Activated CD4-positive, alpha-beta T cell treated with anti-CD3 and anti-CD28 coated beads for 36 hours (primary cell): ENCODE results near the gene PLA1A. TPM values are rescaled to one million over a fixed set of nuclear protein-coding genes. Genes with fewer than 3 reads are reported as not detected.
A peak's percentile ranks its signal among the peaks of the same experiment; 100 is the strongest.
"Not testable (repeated sequence)": the region's sequence is repeated elsewhere in the genome, so short reads cannot be mapped to it uniquely, and the experiment has no call there.

Experiments
- ATAC-seq: fragments of 200-7000 bp; cut with Tn5 transposase; one replicate; pipeline ENCODE4 v1.10.0; 2021; ENCODE audit warnings: mild to moderate bottlenecking, moderate library complexity
- CTCF ChIA-PET: fragments of 350-600 bp; sonication (Branson Sonifier 250); formaldehyde crosslinking; loops from one replicate; lab custom pipeline; 2021; ENCODE audit warnings: antibody characterized with exemption; lab: Charles Lee
- POLR2A ChIA-PET: fragments of 350-600 bp; sonication (Branson Sonifier 250); formaldehyde crosslinking; loops from one replicate; lab custom pipeline; 2021; ENCODE audit warnings: antibody characterized with exemption, inconsistent platforms; lab: Charles Lee
- DNase-seq: peaks from one replicate; pipeline ENCODE4 v3.0.0-alpha.2; 2020
- H3K27ac Mint-ChIP-seq: one replicate; pipeline ENCODE4 v1.8.0; 2021; ENCODE audit warnings: mixed read lengths
- H3K27me3 Mint-ChIP-seq: one replicate; pipeline ENCODE4 v1.8.0; 2021; ENCODE audit warnings: mixed read lengths
- H3K36me3 Mint-ChIP-seq: one replicate; pipeline ENCODE4 v1.8.0; 2021; ENCODE audit warnings: low read depth, mixed read lengths
- H3K4me1 Mint-ChIP-seq: one replicate; pipeline ENCODE4 v1.8.0; 2021; ENCODE audit warnings: mixed read lengths
- H3K4me3 Mint-ChIP-seq: one replicate; pipeline ENCODE4 v1.8.0; 2021; ENCODE audit warnings: mild to moderate bottlenecking, moderate library complexity, mixed read lengths
- H3K9me3 Mint-ChIP-seq: one replicate; pipeline ENCODE4 v1.8.0; 2021; ENCODE audit warnings: low read depth, mixed read lengths
- intact Hi-C, 2 experiments: fragments of 100-400 bp; cut with DNase I in 1 of 2; cut with micrococcal nuclease in 1 of 2; formaldehyde crosslinking; loops; one replicate each; pipeline versions ENCODE4 v1.14.2 to v1.15.1; 2022 to 2024; cut with DNase I, micrococcal nuclease
- total RNA-seq, 2 experiments: library from RNA; stranded (reverse); gene quantifications; one replicate each; pipeline ENCODE4 v1.2.3, GENCODE V29; 2021

PLA1A gene
- total RNA-seq, 2 experiments from 2014 or later, result not detected

DNA sequence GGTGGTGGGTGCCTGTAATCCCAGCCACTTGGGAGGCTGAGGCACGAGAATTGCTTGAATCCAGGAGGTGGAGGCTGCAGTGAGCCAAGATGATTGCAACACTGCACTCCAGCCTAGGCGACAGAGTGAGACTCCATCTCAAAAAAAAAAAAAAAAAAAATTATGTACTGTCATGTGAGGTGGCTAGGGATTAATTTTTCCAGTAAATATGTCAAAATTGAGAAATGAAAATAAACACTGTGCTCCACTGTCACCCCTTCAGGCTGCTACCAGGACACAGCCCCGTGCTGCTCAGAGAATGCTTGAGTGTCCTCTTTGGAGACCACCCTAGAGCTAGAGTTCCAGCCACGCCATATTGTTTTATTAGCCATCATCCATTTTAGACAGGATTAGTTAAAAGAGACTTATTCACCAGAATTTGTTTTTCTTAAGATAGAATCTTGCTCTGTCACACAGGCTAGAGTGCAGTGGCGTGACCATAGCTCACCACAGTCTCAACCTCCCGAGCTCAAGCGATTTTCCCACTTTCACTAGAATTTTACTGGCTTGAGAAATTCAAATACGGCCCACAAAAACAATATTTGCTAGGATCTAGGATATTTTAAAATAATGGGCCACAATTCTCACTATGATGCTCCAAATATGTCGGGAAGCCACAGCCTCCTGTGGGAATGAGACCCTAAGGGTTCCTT lies 38.9 kb upstream of the PLA1A start:
- intact Hi-C loops, result loop anchor here in 1 of 2 experiments (1.0 to 5.0 kb wide), 3 partner anchors 95 to 676 kb away; partner anchors contain the start of gene TMEM39A
- ChIA-PET POLR2A (no interaction called here), CTCF (interaction anchor here (1.1 to 1.3 kb wide), 2 partner anchors 13 to 135 kb away, joined by 3 to 4 read pairs; no protein-coding TSS in a partner anchor)
- Mint-ChIP-seq H3K27me3 (no peaks in the 10 kb centered on the region), H3K36me3 (no peaks in the 10 kb centered on the region), H3K9me3 (no peaks in the 10 kb centered on the region), H3K4me3 (no peak overlapping the region), H3K27ac (no peak overlapping the region), H3K4me1 (peaks cover 13% of the 10 kb centered on the region)
- no peak for ATAC-seq
- DNase-seq, result no peak

- intact Hi-C loops, result loop anchor here in 1 of 2 experiments (1.0 to 5.0 kb wide), 3 partner anchors 96 to 677 kb away; partner anchors contain the start of gene TMEM39A
- no peaks in the 10 kb centered on the region for H3K9me3 Mint-ChIP-seq
- no peaks in the 10 kb centered on the region for H3K36me3 Mint-ChIP-seq
- H3K27ac Mint-ChIP-seq, result peak within 1 kb of the TSS; percentile 15
- DNase-seq, result peak; percentile 81
- no peaks in the 10 kb centered on the region for H3K27me3 Mint-ChIP-seq
- ChIA-PET POLR2A (no interaction called here), CTCF (interaction anchor here (0.5 to 1.3 kb wide), 4 partner anchors 10 to 120 kb away, joined by 3 to 4 read pairs (median 4); no protein-coding TSS in a partner anchor)
- no peak within 1 kb of the TSS for H3K4me3 Mint-ChIP-seq
- H3K4me1 Mint-ChIP-seq, result peaks cover 13% of the 10 kb centered on the region
- ATAC-seq, result peak; percentile 88
Measured at GRCh38 chr3:119559441-119559963, 38.2 kb upstream of the PLA1A start, which contains the start of gene CD80. TSS of gene CD80 (minus strand) at chr3:119559614. CDS start at chr3:119557728, 1,886 bp downstream.

- no peak overlapping the region for H3K4me3 Mint-ChIP-seq
- POLR2A ChIA-PET, result no interaction called here
- intact Hi-C loops, result loop anchor here in 1 of 2 experiments (5.0 kb wide), 1 partner anchor 117 kb away; the partner anchor contains the start of gene COX17
Measured at GRCh38 chr3:119560160-119560559, 37.5 kb upstream of the PLA1A start.

DNA sequence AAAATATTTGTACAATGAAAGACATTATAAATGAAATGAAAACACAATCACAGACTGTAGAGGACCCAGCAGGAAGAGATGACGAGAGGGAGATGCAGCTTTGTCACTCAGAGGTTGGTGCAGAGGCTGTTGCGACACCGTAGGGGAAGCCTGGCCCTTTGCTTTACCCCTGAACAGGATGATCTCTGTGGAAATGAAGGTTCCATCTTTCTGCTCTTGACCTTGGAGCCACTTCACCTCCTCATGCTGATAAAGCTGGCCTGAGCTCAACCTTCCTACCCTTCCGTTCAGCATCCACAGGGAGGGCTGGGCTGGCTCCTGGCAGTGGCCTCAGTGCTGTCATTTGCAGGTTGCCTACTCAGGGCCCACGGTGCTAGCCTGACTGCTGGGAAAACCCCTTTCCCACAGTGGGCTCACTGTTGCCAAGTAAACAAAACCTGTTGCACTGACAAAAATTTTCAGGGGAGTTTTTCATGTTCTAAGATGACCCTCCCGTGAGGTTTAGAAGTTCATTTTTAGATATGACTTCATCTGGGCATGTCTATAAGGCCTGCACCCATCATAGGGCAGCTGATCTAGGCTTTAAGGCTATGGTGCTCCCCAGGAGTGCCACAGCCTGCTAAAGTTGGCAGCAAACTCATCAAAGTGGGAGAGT lies 35.3 kb upstream of the PLA1A start:
- no peaks in the 10 kb centered on the region for H3K36me3 Mint-ChIP-seq
- H3K4me1 Mint-ChIP-seq, result peaks cover 13% of the 10 kb centered on the region
- peak overlapping the region; percentile 77 for H3K27ac Mint-ChIP-seq
- intact Hi-C loops, result loop anchor here in 1 of 2 experiments (5.0 kb wide), 1 partner anchor 115 kb away; the partner anchor contains the start of gene COX17
- H3K27me3 Mint-ChIP-seq, result no peaks in the 10 kb centered on the region
- DNase-seq (peak; percentile 62), ATAC-seq (peak; percentile 78)
- peak overlapping the region; percentile 10 for H3K4me3 Mint-ChIP-seq
- ChIA-PET CTCF (no interaction called here), POLR2A (no interaction called here)
- no peaks in the 10 kb centered on the region for H3K9me3 Mint-ChIP-seq

More at GRCh38 chr3:119560160-119560559, 37.5 kb upstream of the PLA1A start:
- Mint-ChIP-seq H3K4me1 (peaks cover 13% of the 10 kb centered on the region), H3K36me3 (no peaks in the 10 kb centered on the region), H3K27ac (no peak overlapping the region), H3K9me3 (no peaks in the 10 kb centered on the region), H3K27me3 (no peaks in the 10 kb centered on the region)
- no peak for ATAC-seq
- no peak for DNase-seq
- CTCF ChIA-PET, result interaction anchor here (0.5 to 1.0 kb wide), 5 partner anchors 10 to 124 kb away, joined by 3 to 4 read pairs (median 3); no protein-coding TSS in a partner anchor

DNA sequence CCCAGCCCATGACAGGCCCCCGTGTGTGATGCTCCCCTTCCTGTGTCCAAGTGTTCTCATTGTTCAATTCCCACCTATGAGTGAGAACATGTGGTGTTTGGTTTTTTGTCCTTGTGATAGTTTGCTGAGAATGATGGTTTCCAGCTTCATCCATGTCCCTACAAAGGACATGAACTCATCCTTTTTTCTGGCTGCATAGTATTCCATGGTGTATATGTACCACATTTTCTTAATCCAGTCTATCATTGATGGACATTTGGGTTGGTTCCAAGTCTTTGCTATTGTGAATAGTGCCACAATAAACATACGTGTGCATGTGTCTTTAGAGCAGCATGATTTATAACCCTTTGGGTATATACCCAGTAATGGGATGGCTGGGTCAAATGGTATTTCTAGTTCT lies 34.4 kb upstream of the PLA1A start:
- H3K9me3 Mint-ChIP-seq, ATAC-seq, H3K27me3 Mint-ChIP-seq, POLR2A ChIA-PET, DNase-seq, CTCF ChIA-PET, H3K4me3 Mint-ChIP-seq, H3K27ac Mint-ChIP-seq, H3K36me3 Mint-ChIP-seq: not testable (repeated sequence)
- H3K4me1 Mint-ChIP-seq, result peaks cover 13% of the 10 kb centered on the region
- intact Hi-C loops, result loop anchor here in 1 of 2 experiments (5.0 kb wide), 1 partner anchor 114 kb away; the partner anchor contains the start of gene COX17

DNA sequence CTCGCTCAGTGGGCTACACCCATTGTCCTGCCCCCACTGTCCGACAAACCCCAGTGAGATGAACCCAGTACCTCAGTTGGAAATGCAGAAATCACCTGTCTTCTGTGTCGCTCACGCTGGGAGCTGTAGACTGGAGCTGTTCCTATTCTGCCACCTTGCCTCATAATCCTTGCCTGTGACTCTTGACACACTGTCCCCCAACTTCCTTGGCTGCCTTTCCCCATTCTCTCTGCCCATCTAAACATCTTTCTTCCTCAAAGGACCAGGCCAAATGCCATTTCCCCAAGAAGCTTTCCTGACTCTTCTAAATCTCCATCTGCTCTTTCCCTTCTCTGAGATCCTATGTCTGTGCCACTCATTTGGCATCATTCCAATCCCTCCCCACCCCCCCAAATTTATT lies 28.5 kb upstream of the PLA1A start:
- no peaks in the 10 kb centered on the region for H3K4me1 Mint-ChIP-seq
- no peaks in the 10 kb centered on the region for H3K36me3 Mint-ChIP-seq
- ChIA-PET POLR2A (no interaction called here), CTCF (no interaction called here)
- no peaks in the 10 kb centered on the region for H3K9me3 Mint-ChIP-seq
- intact Hi-C loops, result no loop called here
- no peak overlapping the region for H3K27ac Mint-ChIP-seq
- peaks cover 8% of the 10 kb centered on the region for H3K27me3 Mint-ChIP-seq
- DNase-seq, result no peak
- no peak overlapping the region for H3K4me3 Mint-ChIP-seq
- no peak for ATAC-seq

DNA sequence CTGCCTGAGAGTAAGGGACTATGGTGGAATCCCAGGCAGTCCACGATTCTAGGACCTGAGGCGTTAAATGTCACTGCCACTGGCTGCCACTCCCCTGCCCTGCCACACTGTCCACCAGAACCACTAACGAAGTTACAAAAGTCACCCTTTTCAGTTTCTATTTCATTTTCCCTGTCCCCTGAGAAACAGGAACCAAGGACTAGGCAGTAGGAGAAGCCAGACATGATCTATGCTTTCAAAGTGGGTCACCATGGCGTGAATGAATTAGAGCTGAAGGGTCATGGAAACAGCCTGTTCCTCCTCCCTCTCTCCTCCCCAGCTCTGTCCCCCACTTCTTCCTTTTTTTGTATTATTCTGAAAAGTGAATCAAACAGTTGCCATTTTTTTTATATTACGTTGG lies 27.5 kb upstream of the PLA1A start:
- no peak for DNase-seq
- Mint-ChIP-seq H3K4me1 (no peaks in the 10 kb centered on the region), H3K4me3 (no peak overlapping the region), H3K36me3 (no peaks in the 10 kb centered on the region), H3K27ac (no peak overlapping the region), H3K27me3 (peaks cover 8% of the 10 kb centered on the region), H3K9me3 (no peaks in the 10 kb centered on the region)
- CTCF ChIA-PET, result no interaction called here
- ATAC-seq, result no peak
- POLR2A ChIA-PET, result no interaction called here
- intact Hi-C loops, result no loop called here

DNA sequence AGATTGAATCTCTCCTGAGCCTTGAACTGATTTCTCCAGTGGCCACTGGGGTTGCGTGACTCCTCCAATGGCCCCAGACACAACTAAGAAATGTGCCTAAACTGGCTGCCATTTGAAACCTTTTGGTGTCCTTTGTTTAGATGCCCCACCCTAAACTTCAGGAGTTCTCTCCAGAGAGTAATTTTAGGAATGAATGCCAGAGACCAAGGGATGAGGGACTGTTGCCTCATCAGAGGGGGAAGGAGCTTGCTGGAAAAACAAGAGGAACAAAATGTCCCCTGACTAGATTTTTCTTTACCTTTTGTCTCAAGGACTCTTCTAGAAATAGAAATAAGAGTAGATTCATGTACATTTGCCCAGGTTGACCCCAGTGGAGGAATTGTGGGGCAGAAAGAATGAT lies 26.5 kb upstream of the PLA1A start:
- intact Hi-C loops, result no loop called here
- DNase-seq (no peak), ATAC-seq (no peak)
- ChIA-PET CTCF (interaction anchor here (1.7 kb wide), 1 partner anchor 12 kb away, joined by 4 read pairs; the partner anchor contains the start of gene CD80), POLR2A (no interaction called here)
- H3K27ac Mint-ChIP-seq, result no peak overlapping the region
- H3K27me3 Mint-ChIP-seq, result peaks cover 8% of the 10 kb centered on the region
- no peaks in the 10 kb centered on the region for H3K36me3 Mint-ChIP-seq
- H3K9me3 Mint-ChIP-seq, result no peaks in the 10 kb centered on the region
- no peaks in the 10 kb centered on the region for H3K4me1 Mint-ChIP-seq
- no peak overlapping the region for H3K4me3 Mint-ChIP-seq

- CTCF ChIA-PET, result interaction anchor here (1.7 kb wide), 1 partner anchor 13 kb away, joined by 4 read pairs; the partner anchor contains the start of gene CD80
- POLR2A ChIA-PET, result no interaction called here
- peaks cover 8% of the 10 kb centered on the region for H3K27me3 Mint-ChIP-seq
- no peaks in the 10 kb centered on the region for H3K36me3 Mint-ChIP-seq
- H3K9me3 Mint-ChIP-seq, result no peaks in the 10 kb centered on the region
- intact Hi-C loops, result no loop called here
- H3K4me1 Mint-ChIP-seq, result no peaks in the 10 kb centered on the region
- no peak overlapping the region for H3K4me3 Mint-ChIP-seq
- no peak overlapping the region for H3K27ac Mint-ChIP-seq
- DNase-seq (no peak), ATAC-seq (no peak)
Measured at GRCh38 chr3:119571688-119572087, 26.0 kb upstream of the PLA1A start.

- Mint-ChIP-seq H3K27ac (no peak overlapping the region), H3K9me3 (no peaks in the 10 kb centered on the region), H3K36me3 (no peaks in the 10 kb centered on the region), H3K4me3 (no peak overlapping the region), H3K4me1 (peaks cover 9% of the 10 kb centered on the region), H3K27me3 (peaks cover 9% of the 10 kb centered on the region)
- no peak for ATAC-seq
- CTCF ChIA-PET, result no interaction called here
- no peak for DNase-seq
- POLR2A ChIA-PET, result no interaction called here
- intact Hi-C loops, result no loop called here
Measured at GRCh38 chr3:119575507-119575906, 22.2 kb upstream of the PLA1A start.

- Mint-ChIP-seq H3K27me3 (peaks cover 4% of the 10 kb centered on the region), H3K36me3 (no peaks in the 10 kb centered on the region), H3K27ac (peak within 1 kb of the TSS; percentile 87), H3K9me3 (no peaks in the 10 kb centered on the region), H3K4me1 (peaks cover 17% of the 10 kb centered on the region), H3K4me3 (peak within 1 kb of the TSS; percentile 79)
- POLR2A ChIA-PET, result no interaction called here
- peak; percentile 75 for DNase-seq
- ATAC-seq, result peak; percentile 79
- CTCF ChIA-PET, result interaction anchor here (2.1 kb wide), 1 partner anchor 12 kb away, joined by 6 read pairs; no protein-coding TSS in a partner anchor
- intact Hi-C loops, result loop anchor here in 1 of 2 experiments (5.0 kb wide), 1 partner anchor 98 kb away; the partner anchor contains the start of gene COX17
Measured at GRCh38 chr3:119579366-119580066, 18.2 kb upstream of the PLA1A start, which contains the start of gene ADPRH. TSS of gene ADPRH (plus strand) at chr3:119579492. CDS start at chr3:119582170, 2,678 bp downstream.
